ENCODE measurements around the gene SIGLEC12.

DNA sequence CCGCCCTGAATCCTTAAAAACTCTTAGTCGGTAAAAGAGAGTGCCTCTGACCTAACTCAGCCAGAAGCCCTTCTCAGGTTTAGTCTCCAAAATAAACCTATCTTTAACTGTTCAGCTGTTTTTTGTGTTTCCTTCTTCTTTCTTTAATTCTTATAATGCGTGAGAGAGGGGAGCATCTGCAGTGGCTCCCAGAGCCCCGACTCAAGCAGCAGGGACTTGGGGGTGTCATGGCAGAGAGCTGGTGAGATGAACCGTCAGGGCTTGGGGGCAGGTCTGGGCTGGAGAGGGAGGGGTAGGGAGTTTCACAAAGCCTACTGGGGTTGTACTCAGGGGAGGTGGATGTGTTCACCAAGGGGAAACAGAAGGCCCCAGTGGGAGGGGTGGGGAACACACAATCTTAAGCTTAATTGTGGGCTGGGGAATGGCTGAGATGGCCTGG lies 46.6 kb upstream of the SIGLEC12 start:
- TF ChIP-seq, protein P1, sequence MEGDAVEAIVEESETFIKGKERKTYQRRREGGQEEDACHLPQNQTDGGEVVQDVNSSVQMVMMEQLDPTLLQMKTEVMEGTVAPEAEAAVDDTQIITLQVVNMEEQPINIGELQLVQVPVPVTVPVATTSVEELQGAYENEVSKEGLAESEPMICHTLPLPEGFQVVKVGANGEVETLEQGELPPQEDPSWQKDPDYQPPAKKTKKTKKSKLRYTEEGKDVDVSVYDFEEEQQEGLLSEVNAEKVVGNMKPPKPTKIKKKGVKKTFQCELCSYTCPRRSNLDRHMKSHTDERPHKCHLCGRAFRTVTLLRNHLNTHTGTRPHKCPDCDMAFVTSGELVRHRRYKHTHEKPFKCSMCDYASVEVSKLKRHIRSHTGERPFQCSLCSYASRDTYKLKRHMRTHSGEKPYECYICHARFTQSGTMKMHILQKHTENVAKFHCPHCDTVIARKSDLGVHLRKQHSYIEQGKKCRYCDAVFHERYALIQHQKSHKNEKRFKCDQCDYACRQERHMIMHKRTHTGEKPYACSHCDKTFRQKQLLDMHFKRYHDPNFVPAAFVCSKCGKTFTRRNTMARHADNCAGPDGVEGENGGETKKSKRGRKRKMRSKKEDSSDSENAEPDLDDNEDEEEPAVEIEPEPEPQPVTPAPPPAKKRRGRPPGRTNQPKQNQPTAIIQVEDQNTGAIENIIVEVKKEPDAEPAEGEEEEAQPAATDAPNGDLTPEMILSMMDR (IDR thresholded peaks at IDR 0.05): no peak
- TF ChIP-seq POLR2A (IDR thresholded peaks at IDR 0.05): no peak

Measured in thyroid gland (tissue), 4 donors.